GM19438 (cell line): Measurements from ENCODE around the gene DTNBP1.

Source experiments
- ATAC-seq: cut with Tn5 transposase; IDR thresholded peaks from one replicate; pipeline ENCODE4 v1.9.1; 2021; ENCODE audit warnings: low read depth; ENCODE audit not compliant: unreplicated experiment

Gene DTNBP1

DNA sequence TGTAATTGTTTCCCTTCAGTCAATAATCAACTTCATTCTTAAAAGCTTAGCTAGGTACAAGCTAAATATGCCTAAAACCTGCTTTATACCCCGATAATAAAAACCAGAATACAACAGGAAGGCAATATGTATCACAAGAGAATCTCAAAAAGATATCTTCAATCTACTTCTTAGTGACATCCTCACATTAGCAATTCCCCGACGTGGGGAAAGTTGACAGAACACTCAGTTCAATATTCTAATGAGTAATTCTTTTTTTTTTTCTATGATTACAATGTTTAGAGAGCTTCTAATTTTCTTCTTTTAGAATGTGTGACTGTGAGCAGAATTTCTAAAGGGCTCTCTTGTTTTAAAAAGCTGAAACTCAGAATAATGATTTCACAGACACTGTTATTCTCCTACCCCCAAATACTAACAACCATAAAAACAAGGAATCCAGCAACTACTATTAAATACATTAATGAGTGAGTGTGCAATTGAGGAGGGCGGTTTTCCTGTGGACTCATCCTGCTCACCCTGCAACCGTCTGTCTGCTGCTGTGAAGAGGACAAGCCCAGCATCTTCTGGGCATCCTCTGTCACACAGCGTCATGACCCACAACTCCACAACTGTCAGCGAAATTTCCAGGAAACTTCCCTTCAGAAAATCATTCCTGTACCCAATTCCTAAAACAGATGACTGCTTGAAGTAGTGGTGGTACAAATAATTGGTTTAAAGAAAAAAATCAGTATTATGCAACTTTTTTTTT lies 68.1 kb downstream of the DTNBP1 start:
- ATAC-seq, result no peak

DNA sequence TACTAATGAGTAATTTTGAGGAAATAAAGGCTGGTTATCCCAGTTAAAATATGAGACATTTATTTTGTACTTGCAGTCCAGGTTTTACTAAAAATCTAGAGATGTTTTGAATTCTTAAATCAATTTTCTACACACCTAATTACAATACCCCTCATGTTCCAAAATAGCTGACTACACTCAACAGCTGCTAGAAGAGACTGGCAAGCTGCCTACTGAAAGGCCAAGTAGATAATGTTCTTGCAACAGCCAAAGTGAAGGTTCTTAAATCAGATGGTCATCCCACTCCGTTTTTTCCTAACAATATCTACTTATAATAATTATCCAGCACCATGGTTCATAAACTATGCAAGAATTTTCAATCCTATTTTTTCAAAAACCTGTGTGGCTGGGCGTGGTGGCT lies 69.0 kb downstream of the DTNBP1 start:
- no peak for ATAC-seq

DNA sequence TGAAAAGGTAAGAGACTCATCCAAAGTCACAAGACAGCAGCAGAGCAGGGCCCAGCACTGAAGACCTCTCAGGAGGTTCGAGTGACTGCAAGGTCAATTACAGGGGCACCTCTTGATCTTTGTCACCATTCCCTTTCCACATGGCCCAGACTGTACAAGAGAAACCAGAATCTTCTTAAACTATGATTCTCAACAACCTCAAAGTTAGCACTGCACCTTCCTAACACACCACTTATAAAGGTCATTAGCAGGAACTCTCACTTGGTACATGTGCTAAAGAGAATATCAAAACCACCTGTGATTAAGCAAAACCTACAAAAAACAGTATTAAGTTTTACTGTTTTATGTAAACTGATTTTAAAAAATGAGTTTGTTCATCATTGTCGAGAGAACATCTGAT lies 70.2 kb downstream of the DTNBP1 start:
- no peak for ATAC-seq

DNA sequence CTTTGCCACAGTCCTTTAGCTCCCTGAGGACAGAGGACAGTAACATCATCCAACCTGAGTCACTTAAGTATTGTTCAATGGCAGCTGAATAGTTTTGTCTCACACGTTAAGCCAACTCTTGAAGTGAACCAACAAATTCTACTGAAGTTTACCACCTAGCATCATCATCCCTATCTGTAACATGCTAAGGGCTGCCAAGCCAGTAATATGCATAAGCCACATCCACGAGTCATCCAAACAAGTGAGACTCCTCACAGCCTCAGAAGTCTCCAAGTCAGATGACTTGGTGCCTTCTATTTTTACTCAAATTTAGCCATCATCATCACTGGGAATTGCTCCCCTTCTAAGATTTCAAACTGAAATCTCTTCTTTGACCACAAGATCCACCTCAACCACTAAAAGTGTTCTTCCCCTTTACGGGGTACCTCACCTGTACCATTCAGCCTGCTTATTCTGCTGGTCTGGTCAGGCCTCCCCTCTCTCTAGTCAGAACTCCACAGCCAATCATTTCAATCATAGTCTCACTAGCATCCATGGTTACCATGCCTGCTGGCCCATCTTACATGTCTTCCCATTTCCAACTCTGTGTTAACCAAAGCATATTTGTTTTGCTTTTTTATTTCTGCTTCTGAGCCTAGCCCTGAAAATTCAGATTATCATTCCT lies 73.7 kb downstream of the DTNBP1 start:
- no peak for ATAC-seq

DNA sequence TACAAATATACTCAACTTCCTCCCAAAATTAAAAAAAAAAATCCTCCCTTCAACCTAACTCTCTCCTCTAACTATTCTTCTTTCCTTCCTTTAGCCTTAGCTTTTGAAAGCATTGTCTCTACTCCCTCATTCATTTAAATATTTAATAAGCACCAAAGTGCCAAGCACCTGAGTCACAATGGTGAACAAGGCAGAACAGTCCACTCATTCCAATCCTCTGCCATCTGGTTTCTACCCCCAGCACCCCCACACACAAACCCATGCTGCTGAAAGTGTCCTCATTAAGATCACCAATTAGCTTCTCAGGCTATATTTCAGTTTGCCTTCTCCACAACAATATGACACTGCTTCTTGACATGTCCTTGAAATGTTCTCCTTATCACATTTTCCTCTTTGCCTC lies 76.3 kb downstream of the DTNBP1 start:
- ATAC-seq, result no peak

DNA sequence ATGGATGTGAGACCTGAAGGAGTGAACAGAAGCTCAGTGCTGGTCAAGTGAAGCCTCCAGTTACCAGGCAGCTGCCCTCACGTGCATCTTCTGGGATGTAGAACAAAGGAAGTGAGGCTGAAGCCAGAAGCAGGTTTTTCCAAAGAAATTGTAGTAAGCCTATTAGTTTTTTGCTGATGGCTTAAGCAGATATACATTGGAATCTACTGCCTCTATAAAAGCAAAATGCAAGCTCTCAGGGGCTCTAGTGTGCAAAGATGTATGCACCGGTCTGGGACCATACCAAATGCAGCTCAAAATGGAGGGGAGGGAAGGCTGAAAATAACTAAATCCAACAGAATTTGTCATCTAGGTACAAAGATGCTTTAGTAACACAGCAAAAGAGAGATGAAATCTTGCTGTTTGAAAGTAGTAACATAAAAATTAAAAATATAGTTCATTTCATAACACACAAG lies 77.0 kb downstream of the DTNBP1 start:
- no peak for ATAC-seq

DNA sequence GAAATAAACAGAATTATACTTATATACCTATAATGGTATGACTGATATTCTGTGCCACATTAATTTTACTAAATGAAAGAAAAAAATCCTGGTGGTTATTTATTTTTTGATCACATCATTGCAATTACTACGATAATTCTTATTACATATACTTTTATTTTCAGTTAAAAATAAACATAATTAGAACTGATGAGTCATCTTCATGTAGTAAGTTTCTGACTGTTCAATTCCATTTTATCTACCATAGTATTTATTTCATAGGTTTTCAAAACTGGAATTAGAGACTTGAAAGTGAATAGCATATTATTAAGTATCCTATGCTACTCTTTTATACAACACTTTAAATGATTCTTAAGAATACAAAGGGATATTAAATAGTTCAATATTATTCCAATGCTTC lies 80.3 kb downstream of the DTNBP1 start:
- ATAC-seq, result no peak

DNA sequence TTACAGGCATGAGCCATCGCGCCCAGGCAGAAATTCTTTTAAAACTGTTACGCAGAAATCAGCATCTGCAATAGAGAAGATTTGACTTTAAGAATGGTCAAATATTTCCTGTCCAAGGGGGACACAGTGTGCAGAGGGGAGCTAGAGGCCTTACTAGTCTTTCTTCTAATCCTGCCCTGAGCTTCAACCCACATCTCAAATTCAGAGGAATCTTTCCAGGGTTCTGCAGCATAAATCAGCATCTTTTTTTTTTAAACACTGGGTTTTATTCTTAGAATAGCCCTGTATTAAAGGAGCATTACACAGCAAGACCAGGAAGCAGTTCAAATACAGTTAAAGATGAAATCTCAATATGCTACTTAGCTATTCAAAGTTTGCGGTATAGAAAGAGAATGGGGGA lies 81.1 kb downstream of the DTNBP1 start:
- no peak for ATAC-seq

DNA sequence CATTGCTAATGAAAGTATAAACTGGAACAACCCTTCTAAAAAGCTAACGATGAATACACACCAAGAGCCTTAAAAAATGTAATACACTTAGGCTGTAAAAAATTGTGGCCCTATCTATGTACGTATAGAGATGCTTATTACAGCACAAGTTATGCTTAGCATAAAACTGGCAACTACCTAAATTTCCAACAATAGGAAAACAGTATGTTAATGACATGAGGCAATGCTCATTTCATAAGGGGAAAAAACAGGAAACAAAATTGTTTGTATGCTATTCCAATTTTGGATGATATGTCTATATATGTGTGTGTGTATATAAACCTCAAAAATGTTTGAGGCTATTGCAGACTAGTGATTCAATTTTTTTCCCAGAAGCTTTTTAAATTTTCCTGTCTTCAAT lies 82.5 kb downstream of the DTNBP1 start:
- ATAC-seq, result no peak

DNA sequence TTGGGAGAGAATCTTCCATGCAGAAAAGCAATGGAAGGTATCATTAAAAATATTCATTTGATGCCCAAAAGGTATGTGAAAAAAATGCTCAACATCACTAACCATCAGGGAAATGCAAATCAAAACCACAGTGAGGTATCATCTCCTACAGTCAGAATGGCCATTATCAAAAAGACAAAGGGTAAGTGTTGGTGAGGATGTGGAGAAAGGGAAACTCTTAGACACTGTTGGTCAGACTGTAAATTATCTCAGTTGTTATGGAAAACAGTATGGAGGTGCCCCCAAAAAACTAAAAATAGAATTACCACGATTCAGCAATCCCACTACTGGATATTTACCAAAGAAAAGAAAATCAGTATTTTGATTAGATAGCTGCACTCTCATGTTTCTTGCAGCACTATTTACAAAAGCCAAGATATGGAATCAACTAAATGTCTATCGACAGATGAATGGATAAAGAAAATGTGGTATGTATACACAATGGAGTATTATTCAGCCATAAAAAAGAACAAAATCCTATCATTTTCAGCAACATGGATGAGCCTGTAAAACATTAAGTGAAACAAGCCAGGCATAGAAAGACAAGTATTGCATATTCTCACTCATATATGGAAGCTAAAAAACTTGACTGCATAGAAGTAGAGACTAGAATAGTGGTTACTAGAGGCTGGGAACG lies 84.0 kb downstream of the DTNBP1 start:
- ATAC-seq, result no peak

DNA sequence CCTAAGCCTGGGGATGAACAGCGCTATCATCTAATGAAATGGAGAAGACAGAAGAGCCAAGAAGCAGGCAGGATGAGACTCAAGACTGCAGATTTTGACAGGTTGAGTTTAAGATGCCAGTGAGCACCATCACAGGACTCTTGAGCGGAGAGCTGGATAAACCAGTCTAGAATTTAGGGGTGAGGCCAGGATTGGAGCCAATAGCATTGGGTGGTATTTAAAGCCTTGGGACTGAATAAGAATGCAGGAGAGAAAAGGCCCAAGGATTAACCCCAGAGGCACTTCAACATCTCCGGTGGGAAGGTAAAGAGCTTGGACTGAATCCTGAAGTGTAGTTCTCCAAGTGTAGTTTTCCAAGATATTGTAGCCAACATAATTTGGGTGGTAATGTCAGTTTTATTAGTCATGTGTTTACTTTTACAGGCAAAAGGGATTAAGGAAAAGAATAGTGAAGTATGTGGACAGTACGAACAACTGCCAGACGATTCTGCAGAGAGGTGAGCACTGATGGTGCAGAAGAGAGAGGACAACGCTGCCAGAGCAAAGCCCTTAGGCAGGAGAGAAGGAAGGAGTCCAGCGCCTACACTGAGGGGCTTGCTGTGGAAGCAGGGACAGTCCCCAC lies 85.2 kb downstream of the DTNBP1 start:
- no peak for ATAC-seq

DNA sequence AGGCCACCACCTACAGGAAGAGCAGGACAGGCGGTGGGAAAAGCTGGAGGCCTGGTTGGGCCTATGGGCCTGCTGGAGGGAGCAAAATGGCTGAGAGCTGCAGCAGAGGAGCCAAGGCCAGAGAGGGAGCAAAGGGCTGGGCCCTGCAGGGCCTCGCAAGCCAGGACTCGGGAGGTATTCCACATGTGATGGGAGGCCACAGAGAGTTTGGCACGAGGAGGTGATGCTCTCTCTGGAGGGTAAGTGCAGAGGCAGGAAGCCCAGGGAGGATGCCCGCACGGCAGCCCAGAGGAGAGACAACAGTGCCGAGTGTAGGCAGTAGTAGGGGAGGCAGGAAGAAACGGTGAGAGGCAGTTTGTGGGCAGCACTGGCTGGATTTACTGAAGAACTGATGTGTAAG lies 85.7 kb downstream of the DTNBP1 start:
- ATAC-seq, result no peak

DNA sequence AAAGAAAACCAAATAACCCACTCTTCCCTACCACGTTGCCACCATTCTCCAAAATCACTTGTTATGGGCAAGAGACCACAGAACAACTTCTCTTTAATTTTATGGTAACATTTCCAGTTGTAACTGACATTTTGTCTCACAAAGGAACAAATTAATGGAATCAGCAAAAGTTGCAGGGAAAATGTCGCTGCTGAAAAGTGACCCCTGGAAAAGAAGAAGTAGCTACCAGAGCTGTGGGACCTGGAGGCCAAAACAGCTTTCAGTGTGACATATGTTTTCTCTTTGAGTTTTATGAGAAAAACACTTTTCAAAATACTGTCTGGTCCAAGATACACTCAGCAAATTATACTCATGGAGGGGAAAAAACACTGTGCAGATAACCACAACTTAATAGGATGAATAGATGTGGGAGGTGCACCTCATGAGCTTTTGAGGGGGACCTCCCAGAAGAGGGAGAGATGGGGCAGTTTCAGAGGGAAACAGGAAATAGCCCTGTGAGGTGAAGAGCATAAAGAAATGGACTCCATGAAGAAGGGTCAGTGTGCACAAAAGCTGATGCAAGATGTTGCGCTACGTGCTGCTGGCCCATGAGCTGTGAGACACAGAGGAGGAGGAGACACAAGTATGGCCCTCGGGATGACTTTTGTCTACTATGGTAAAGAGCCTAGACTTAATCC lies 87.3 kb downstream of the DTNBP1 start:
- no peak for ATAC-seq

DNA sequence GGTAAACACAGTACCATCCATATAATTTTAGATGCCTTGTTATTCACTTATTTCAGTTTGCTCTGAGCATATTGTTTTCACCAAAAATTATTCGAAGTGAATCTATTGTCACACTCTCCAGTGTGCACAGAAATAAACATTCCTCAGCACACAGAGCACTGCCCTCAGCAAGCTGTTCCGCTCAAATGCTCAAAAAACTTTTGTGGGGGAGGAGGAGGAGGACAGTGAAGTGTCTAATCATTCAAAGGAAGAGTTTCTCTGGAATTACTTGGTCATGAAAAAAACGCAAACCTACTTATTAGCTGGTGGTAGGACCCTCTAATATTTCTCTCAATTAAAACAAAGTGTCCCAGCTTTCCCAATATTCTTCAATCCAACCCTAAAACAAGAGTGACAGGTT lies 88.3 kb downstream of the DTNBP1 start:
- ATAC-seq, result no peak

DNA sequence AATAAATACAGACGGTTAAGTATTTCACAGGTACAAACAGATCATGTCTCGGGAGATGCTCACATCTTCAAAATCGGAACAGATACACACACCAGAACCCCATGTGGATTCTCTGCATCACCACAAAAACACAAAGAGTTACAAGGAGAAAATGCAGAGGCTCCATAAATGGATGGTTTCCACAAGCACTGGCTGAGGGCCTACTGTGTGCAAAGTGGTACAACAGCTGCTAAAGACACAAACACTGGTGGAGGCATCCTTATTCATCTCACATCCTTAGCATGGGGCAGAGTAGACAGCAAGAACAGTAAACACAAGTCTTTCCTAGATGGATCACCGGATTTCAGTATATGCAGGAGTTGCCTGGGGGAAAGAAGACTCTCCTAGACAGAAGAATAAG lies 88.8 kb downstream of the DTNBP1 start:
- no peak for ATAC-seq

DNA sequence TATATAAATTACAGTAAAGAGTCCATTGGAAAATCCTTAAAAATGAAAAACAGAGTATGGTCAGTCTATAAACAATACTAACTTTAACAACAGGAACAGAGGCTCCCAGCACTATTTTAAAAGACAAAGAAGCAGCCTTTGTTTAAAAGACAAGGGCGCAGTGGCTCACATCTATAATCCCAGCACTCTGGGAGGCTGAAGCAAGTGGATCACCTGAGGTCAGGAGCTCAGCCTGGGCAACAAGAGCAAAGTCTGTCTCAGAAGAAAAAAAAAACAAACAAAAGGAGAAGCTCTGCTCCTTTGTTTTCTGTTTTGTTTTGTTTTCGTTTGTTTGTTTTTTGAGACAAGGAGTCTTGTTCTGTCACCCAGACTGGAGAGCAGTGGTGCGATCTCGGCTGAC lies 89.4 kb downstream of the DTNBP1 start:
- ATAC-seq, result no peak

DNA sequence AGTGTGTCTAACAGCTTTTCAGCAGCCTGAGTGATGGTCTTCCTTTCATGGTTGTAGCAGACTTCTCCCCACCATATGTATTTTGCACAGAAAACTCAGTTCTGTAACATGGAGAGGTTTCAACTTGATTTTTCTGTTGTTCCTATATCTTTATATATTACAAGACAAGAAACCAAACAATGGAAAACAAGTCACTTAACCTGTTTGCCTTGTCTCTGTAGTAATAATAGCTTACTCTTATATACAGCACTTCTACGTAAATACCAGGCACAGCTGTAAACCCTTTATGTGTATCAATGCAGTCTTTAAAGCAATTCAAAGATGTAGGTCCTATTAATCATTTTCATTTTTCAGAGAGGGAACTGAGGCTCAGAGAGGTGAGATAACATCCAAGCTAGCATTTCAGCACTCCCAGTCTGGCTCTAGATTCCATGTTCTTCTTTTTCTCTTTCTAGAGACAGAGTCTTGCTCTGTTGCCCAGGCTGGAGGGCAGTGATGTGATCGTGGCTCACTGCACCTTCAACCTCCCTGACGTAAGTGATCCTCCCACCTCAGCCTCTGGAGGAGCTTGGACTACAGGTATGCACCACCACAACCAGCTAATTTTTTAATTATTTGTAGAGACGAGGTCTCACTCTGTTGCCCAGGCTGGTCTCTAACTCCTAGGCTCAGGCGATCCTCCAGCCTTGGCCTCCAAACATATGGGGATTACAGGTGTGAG lies 90.4 kb downstream of the DTNBP1 start:
- ATAC-seq, result no peak

DNA sequence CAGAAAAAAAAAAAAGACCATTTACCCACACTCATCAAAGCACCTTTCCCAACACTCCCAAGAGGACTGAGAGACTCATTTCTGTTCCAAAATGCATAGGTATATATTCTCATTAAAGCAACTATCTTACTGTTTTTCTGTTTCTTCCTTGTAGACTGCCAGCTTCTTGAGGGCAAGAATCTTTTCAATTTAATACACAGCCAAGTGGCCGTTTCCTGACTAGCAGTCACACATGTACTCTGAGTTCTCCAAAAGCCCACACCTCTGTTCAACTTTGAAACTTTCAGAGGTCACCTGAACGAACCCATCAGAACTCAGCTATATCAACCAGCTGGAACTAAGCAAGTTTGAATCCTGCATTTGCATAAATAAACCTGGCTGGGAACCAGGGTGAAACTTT lies 92.7 kb downstream of the DTNBP1 start:
- ATAC-seq, result no peak

DNA sequence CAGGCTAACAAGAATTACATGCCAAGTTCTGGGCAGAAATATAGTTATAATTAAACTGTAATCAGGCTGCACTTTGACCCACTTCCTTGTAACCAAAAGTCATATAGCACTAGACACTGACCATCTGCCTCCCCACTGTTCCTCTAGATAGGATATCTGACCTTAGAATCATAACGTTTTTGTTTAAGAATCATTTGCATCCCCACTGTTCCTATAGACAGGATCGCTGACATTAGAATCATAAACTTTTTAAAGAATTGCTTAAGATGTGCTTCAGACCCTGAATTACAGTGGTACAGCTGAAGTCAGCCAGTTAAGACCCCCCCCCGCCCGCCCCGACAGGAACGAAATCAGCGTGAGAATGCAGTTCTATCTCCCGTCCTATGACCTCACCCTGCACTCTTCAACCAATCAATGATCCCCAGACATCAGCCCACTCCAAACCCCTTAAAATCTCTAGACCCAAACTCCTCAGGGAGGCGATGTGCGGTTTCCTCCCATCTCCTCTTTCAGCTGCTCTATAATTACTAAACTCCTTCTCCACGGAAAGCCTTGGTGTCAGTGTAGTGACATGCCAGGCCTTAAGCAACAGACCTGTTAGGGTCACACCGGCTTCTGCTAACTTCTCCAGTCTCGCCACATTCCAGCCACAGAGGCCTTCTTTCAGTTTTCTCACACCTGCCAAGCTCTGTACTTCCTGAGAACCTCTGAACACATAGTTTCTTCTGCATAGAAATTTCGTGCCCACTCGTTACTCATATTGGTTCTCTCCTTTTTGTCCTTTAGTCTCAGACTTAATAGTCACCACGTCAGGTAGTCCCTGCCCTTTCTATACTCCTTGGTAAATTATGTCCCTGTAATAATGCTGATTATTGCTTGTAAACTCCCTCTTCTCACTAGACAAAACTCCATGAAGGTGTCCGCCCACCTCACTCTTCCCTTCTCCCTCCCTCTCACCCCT lies 93.5 kb downstream of the DTNBP1 start:
- no peak for ATAC-seq
